AG04449 (cell line): ENCODE results near the gene BRINP3.
A peak's percentile ranks its signal among the peaks of the same experiment; 100 is the strongest.

ENCODE experiments used
- CTCF ChIA-PET: fragments of 350-600 bp; formaldehyde crosslinking; extraction: SDS; loops from one replicate; lab custom pipeline; 2021; ENCODE audit warnings: antibody characterized with exemption; lab: Yijun Ruan, JAX
- POLR2A ChIA-PET: fragments of 400-600, 350-600 bp; formaldehyde crosslinking; extraction: SDS; loops from one replicate; lab custom pipeline; 2020; ENCODE audit warnings: antibody characterized with exemption, inconsistent platforms; lab: Yijun Ruan, JAX
- DNase-seq: peaks from one replicate; pipeline ENCODE4 v3.0.0-alpha.2; 2010; ENCODE audit warnings: low read depth, low spot score
- H3K4me3 ChIP-seq: 2 replicates; pipeline ENCODE4 v1.5.1; 2011; ENCODE audit warnings: low read depth, mild to moderate bottlenecking, control low read depth, low read length
- CTCF ChIP-seq: IDR thresholded peaks from one replicate; pipeline ENCODE4 v1.5.1; 2011; ENCODE audit warnings: mild to moderate bottlenecking, moderate library complexity, low read length, control low read depth, inconsistent platforms; ENCODE audit not compliant: insufficient read depth; ENCODE audit errors: missing control alignments

Gene BRINP3

GRCh38 chr1:190484045-190484444 lies 6.4 kb upstream of the BRINP3 start:
- POLR2A ChIA-PET = no interaction called here
- DNase-seq = no peak
- no peak overlapping the region for H3K4me3 ChIP-seq
- no peak for TF ChIP-seq CTCF
- CTCF ChIA-PET = no interaction called here

- POLR2A ChIA-PET = no interaction called here
- no peak for TF ChIP-seq CTCF
- CTCF ChIA-PET = no interaction called here
- no peak for DNase-seq
- H3K4me3 ChIP-seq = no peak overlapping the region
Observed at GRCh38 chr1:190480231-190480630, 2.6 kb upstream of the BRINP3 start.

GRCh38 chr1:190479516-190479915 lies 1.9 kb upstream of the BRINP3 start:
- H3K4me3 ChIP-seq = no peak overlapping the region
- ChIA-PET CTCF (no interaction called here), POLR2A (no interaction called here)
- DNase-seq = no peak
- no peak for TF ChIP-seq CTCF

GRCh38 chr1:190479050-190479397 lies 1.4 kb upstream of the BRINP3 start:
- peak overlapping the region; percentile 49 for H3K4me3 ChIP-seq
- no peak for TF ChIP-seq CTCF
- ChIA-PET CTCF (no interaction called here), POLR2A (no interaction called here)
- no peak for DNase-seq

- ChIA-PET CTCF (no interaction called here), POLR2A (no interaction called here)
- TF ChIP-seq CTCF = no peak
- DNase-seq = no peak
- peak overlapping the region; percentile 49 for H3K4me3 ChIP-seq
Observed at GRCh38 chr1:190478149-190479049, 735 bp upstream of the BRINP3 start.

GRCh38 chr1:190476806-190477205 lies 858 bp downstream of the BRINP3 start:
- ChIA-PET CTCF (no interaction called here), POLR2A (no interaction called here)
- H3K4me3 ChIP-seq = no peak overlapping the region
- TF ChIP-seq CTCF = no peak
- DNase-seq = no peak
